Endothelial cell (in vitro differentiated cells): ENCODE results near the gene SUN3. TPM values are rescaled to one million over a fixed set of nuclear protein-coding genes. Genes with fewer than 3 reads are reported as not detected.

ENCODE experiments used
- DNase-seq: peaks from one replicate; pipeline ENCODE4 v3.0.0; 2021; ENCODE audit warnings: low spot score
- H3K27ac Mint-ChIP-seq: one replicate; pipeline ENCODE4 v1.8.0; 2021; ENCODE audit warnings: mixed read lengths, inconsistent platforms; ENCODE audit not compliant: unreplicated experiment
- H3K27me3 Mint-ChIP-seq: one replicate; pipeline ENCODE4 v1.8.0; 2021; ENCODE audit warnings: mild to moderate bottlenecking, moderate library complexity, mixed read lengths, inconsistent platforms; ENCODE audit not compliant: unreplicated experiment
- H3K36me3 Mint-ChIP-seq: one replicate; pipeline ENCODE4 v1.8.0; 2021; ENCODE audit warnings: mild to moderate bottlenecking, low read depth, mixed read lengths, inconsistent platforms; ENCODE audit not compliant: unreplicated experiment
- H3K4me1 Mint-ChIP-seq: one replicate; pipeline ENCODE4 v1.8.0; 2021; ENCODE audit warnings: mild to moderate bottlenecking, mixed read lengths, inconsistent platforms; ENCODE audit not compliant: unreplicated experiment
- H3K4me3 Mint-ChIP-seq: one replicate; pipeline ENCODE4 v1.8.0; 2021; ENCODE audit warnings: mild to moderate bottlenecking, mixed read lengths, inconsistent platforms; ENCODE audit not compliant: unreplicated experiment
- H3K9me3 Mint-ChIP-seq: one replicate; pipeline ENCODE4 v1.8.0; 2021; ENCODE audit warnings: mixed read lengths, inconsistent platforms; ENCODE audit not compliant: unreplicated experiment
- CTCF ChIP-seq: fragments of 200-600 bp; sonication (generic); IDR thresholded peaks from one replicate; pipeline ENCODE4 v1.5.0; 2021; ENCODE audit warnings: antibody characterized with exemption; ENCODE audit not compliant: unreplicated experiment
- total RNA-seq: library from RNA; stranded (reverse); fragmentation: NEBNext Ultra II Directional; extraction: Animal tissue kit (Norgen Biotek cat#: 25700); gene quantifications from one replicate; pipeline ENCODE4 v1.2.1, GENCODE V29; 2021; ENCODE audit not compliant: unreplicated experiment

Gene SUN3
- total RNA-seq, 1 donor from 2014 or later: not detected

GRCh38 chr7:48063985-48064384, 35.1 kb upstream of the SUN3 start:
- Mint-ChIP-seq H3K4me3 (no peak overlapping the region), H3K27me3 (no peaks in the 10 kb centered on the region), H3K36me3 (no peaks in the 10 kb centered on the region), H3K27ac (no peak overlapping the region), H3K4me1 (peaks cover 2% of the 10 kb centered on the region), H3K9me3 (peaks cover 3% of the 10 kb centered on the region)
- no peak for DNase-seq
- no peak for TF ChIP-seq CTCF

DNA sequence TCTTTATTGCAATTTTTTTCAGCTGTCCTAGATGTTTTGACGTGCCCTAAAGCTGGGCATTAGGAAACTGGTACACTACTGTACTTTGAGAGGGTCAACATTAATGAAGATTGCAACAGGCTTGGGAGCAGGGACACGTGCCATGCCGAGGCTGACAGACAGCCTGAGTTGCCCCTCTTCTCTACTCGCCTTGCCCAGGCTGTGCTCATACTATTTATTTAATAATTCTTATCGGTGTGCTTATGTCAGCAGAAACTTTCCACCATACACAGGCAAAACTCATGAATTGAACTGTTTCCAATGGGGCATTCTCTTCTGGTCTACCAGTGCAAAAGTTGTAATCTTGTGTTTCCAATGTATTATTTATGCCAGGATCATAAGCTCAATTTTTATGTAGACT, 30.8 kb upstream of the SUN3 start:
- Mint-ChIP-seq H3K4me1 (peaks cover 9% of the 10 kb centered on the region), H3K4me3 (no peak overlapping the region), H3K27ac (no peak overlapping the region), H3K27me3 (peaks cover 3% of the 10 kb centered on the region), H3K9me3 (peaks cover 4% of the 10 kb centered on the region), H3K36me3 (no peaks in the 10 kb centered on the region)
- DNase-seq: no peak
- no peak for TF ChIP-seq CTCF

GRCh38 chr7:48058990-48059389, 30.1 kb upstream of the SUN3 start:
- no peak for DNase-seq
- TF ChIP-seq CTCF: no peak
- Mint-ChIP-seq H3K4me1 (peaks cover 9% of the 10 kb centered on the region), H3K27ac (peak overlapping the region; percentile 62), H3K4me3 (no peak overlapping the region), H3K27me3 (peaks cover 3% of the 10 kb centered on the region), H3K9me3 (peaks cover 4% of the 10 kb centered on the region), H3K36me3 (no peaks in the 10 kb centered on the region)

- H3K27ac Mint-ChIP-seq: no peak overlapping the region
- H3K36me3 Mint-ChIP-seq: no peaks in the 10 kb centered on the region
- no peaks in the 10 kb centered on the region for H3K9me3 Mint-ChIP-seq
- no peak overlapping the region for H3K4me3 Mint-ChIP-seq
- peaks cover 5% of the 10 kb centered on the region for H3K27me3 Mint-ChIP-seq
- no peak for TF ChIP-seq CTCF
- H3K4me1 Mint-ChIP-seq: peaks cover 11% of the 10 kb centered on the region
- DNase-seq: no peak
Measured at GRCh38 chr7:48053736-48054135, 24.8 kb upstream of the SUN3 start.

- H3K36me3 Mint-ChIP-seq: no peaks in the 10 kb centered on the region
- no peak for TF ChIP-seq CTCF
Measured at GRCh38 chr7:48052748-48053147, 23.8 kb upstream of the SUN3 start.

More at GRCh38 chr7:48052748-48053147, 23.8 kb upstream of the SUN3 start:
- no peaks in the 10 kb centered on the region for H3K9me3 Mint-ChIP-seq
- no peak for DNase-seq
- H3K4me3 Mint-ChIP-seq: no peak overlapping the region
- H3K4me1 Mint-ChIP-seq: peaks cover 6% of the 10 kb centered on the region
- H3K27ac Mint-ChIP-seq: no peak overlapping the region
- H3K27me3 Mint-ChIP-seq: peaks cover 5% of the 10 kb centered on the region
